Measurements from ENCODE around the gene ACCSL. TPM values are rescaled to one million over a fixed set of nuclear protein-coding genes. Genes with fewer than 3 reads are reported as not detected.

Gene ACCSL
- total RNA-seq, 1 experiment from 2014 or later, result not detected

GRCh38 chr11:44096360-44097185 lies 48.8 kb downstream of the ACCSL start:
- DNase-seq (ENCODE audit: low spot score), result no peak

GRCh38 chr11:44097821-44098220 lies 50.0 kb downstream of the ACCSL start:
- no peak for DNase-seq (ENCODE audit: low spot score)

DNA sequence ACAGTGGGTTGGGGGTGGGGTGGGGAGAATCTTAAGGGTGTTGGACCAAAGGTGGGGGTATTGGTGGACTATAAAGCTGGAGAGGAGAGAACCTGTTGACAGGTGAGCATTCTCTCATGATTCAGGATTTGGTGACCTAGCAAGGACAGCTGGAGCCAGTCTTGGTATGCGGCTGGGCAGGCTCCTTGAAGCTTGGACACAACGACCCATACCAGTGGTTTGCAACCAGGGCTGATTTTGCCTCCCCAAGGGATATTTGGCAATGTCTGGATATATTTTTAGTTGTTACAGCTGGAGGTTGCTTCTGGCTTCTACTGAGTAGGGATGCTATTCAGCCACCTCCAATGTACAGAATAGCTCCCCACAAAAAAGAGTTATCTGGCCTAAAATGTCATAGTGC lies 53.3 kb downstream of the ACCSL start:
- no peak for DNase-seq (ENCODE audit: low spot score)

DNA sequence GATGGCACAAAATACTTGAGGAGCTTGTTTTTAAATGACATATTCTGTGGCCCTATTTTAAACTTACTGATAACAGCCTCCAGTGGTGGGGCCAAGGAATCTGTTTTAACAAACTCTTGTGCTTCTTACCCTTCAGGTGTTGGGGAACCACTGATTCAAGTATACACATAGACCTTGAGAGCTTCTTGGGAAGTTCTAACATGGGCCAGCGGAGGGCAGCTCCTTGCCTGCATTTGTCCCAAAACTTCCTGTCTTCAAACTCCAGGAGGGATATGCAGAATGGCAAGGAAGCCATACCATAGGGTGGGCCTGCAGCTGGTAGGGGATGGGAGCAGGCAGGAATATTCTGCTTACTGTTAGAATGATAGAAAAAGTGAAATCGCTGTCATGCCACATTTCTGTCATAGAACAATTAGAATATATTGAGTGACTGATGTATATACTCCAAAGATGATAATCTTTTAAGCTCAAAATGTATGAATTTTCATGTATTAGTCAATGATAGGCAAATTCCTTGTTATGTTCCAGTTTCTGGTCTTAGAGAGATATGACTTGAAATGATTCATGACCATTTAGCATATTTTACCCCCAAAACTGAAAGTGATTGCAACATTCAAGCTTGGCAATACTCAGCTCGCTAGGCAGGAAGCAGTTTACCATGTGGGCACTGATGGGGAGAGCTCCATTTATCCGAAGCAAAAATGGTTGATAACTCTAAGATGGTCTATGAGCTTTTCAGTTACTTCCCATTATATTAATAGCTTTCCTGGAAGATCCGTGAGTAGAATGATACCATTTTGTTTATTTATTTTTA lies 56.9 kb downstream of the ACCSL start:
- no peak for DNase-seq (ENCODE audit: low spot score)

DNA sequence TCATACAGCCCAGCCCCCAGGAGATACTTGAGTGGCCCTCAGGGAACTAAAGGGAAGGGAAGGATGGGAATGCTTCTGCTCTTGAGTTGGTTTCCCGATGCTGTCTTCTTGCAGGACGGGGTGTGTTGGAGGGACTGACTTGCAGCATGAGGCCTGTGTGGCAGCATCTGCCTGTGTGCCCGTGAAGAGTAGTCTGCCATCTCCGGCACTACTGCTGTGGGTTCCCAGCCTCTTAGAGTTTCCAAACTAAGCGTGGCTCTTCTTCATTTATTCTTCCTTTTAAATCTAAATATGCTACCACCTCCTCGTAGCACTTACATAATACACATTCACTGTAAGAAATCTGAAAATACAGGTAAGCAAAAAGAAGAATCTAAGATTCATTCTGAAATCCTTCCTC lies 60.5 kb downstream of the ACCSL start:
- DNase-seq (ENCODE audit: low spot score), result no peak

Other genes with a start within 250 kb of the ACCSL start
- gene ALKBH3, start 167.2 kb upstream of the ACCSL start, total RNA-seq (2014; rRNA removed; shearing (Covaris generic)), result 71.9 and 76.8 TPM in 2 replicates
- 2.7 TPM in 2 replicates for gene C11orf96, start 105.3 kb upstream of the ACCSL start, total RNA-seq (2014; rRNA removed; shearing (Covaris generic))
- 3.1 and 3.6 TPM in 2 replicates for gene ACCS, start 18.3 kb downstream of the ACCSL start, total RNA-seq (2014; rRNA removed; shearing (Covaris generic))
- 201 and 204 TPM in 2 replicates for gene EXT2, start 47.7 kb downstream of the ACCSL start, total RNA-seq (2014; rRNA removed; shearing (Covaris generic))